Stimulated activated CD4-positive, alpha-beta T cell treated with anti-CD3 and anti-CD28 coated beads, Interleukin-12 subunit alpha, Interleukin-12 subunit beta, amount 100 ng/mL, for 4 hours (primary cell): ENCODE measurements around the gene TMEM225B.
"Not testable (repeated sequence)": the region's sequence is repeated elsewhere in the genome, so short reads cannot be mapped to it uniquely, and the experiment has no call there.

Experiments used
- DNase-seq: peaks from one replicate; pipeline ENCODE4 v3.0.0-alpha.2; 2020

TMEM225B gene

GRCh38 chr7:99597762-99598501 is at the start of gene TMEM225B:
Gene TMEM225B (plus strand): TSS chr7:99598267. CDS start chr7:99604389, 6,122 bp downstream.
- no peak for DNase-seq

- DNase-seq = not testable (repeated sequence)
These were observed 48.5 kb upstream of the TMEM225B start for GRCh38 chr7:99549545-99549944.

- no peak for DNase-seq
These were observed 46.7 kb upstream of the TMEM225B start for GRCh38 chr7:99551334-99551733.

- peak; percentile 80 for DNase-seq
These were observed 46.2 kb upstream of the TMEM225B start, which contains the start of gene FAM200A for GRCh38 chr7:99551767-99552463. Gene FAM200A (minus strand): TSS chr7:99552114. CDS start chr7:99548407, 3,707 bp downstream.

- no peak for DNase-seq
These were observed 45.0 kb upstream of the TMEM225B start for GRCh38 chr7:99553039-99553438.

GRCh38 chr7:99554939-99555338 is 43.1 kb upstream of the TMEM225B start:
- DNase-seq = no peak

- DNase-seq = no peak
These were observed 40.9 kb upstream of the TMEM225B start for GRCh38 chr7:99557196-99557607.

GRCh38 chr7:99557940-99558305 is 40.1 kb upstream of the TMEM225B start:
- DNase-seq = no peak

GRCh38 chr7:99558306-99559174 is 39.5 kb upstream of the TMEM225B start, which contains the start of gene ZNF655:
Gene ZNF655 (plus strand): TSS chr7:99558642. CDS start chr7:99560560, 1,918 bp downstream.
- peak; percentile 78 for DNase-seq

GRCh38 chr7:99559175-99559915 is 38.7 kb upstream of the TMEM225B start:
- no peak for DNase-seq

- DNase-seq = no peak
These were observed 37.0 kb upstream of the TMEM225B start for GRCh38 chr7:99560834-99561736.

- DNase-seq = no peak
These were observed 36.4 kb upstream of the TMEM225B start for GRCh38 chr7:99561737-99562051.

- DNase-seq = no peak
These were observed 35.8 kb upstream of the TMEM225B start for GRCh38 chr7:99562114-99562784.

GRCh38 chr7:99562832-99563231 is 35.2 kb upstream of the TMEM225B start:
- DNase-seq = no peak

- DNase-seq = no peak
These were observed 34.4 kb upstream of the TMEM225B start for GRCh38 chr7:99563650-99564049.

- not testable (repeated sequence) for DNase-seq
These were observed 29.3 kb upstream of the TMEM225B start for GRCh38 chr7:99568770-99569169.

GRCh38 chr7:99571768-99572167 is 26.3 kb upstream of the TMEM225B start:
- DNase-seq = no peak

GRCh38 chr7:99573257-99573656 is 24.8 kb upstream of the TMEM225B start:
- no peak for DNase-seq

GRCh38 chr7:99576251-99576650 is 21.8 kb upstream of the TMEM225B start:
- DNase-seq = no peak

- DNase-seq = no peak
These were observed 18.6 kb upstream of the TMEM225B start for GRCh38 chr7:99579281-99579955.
